H1 (cell line): ENCODE data around the gene IFIT1. TPM values are rescaled to one million over a fixed set of nuclear protein-coding genes. Genes with fewer than 3 reads are reported as not detected.

Experiments used
- CTCF ChIA-PET: fragments of 300-600 bp; sonication (Branson Sonifier 250); formaldehyde crosslinking; loops from one replicate; lab custom pipeline; 2021; ENCODE audit not compliant: partially characterized antibody; lab: Charles Lee
- POLR2A ChIA-PET: fragments of 300-600 bp; sonication (Branson Sonifier 250); formaldehyde crosslinking; loops from one replicate; lab custom pipeline; 2021; ENCODE audit warnings: inconsistent platforms; ENCODE audit not compliant: partially characterized antibody; lab: Charles Lee
- DNase-seq, 2 experiments: peaks; one replicate each; pipeline versions ENCODE4 v3.0.0 to v3.0.0-alpha.2; 2010 to 2022; ENCODE audit warnings: low spot score in 2 of 2, low read depth in 1 of 2, mixed read lengths in 1 of 2
- FAIRE-seq: peaks from 2 replicates; lab custom pipeline; 2011; peaks lifted over from hg19 to GRCh38; lab: Jason Lieb, UNC
- H2AFZ ChIP-seq: 2 replicates; pipeline ENCODE4 v1.8.1; 2012; ENCODE audit warnings: low read length, inconsistent platforms
- H2AK5ac ChIP-seq: 2 replicates; pipeline ENCODE4 v1.6.1; 2013; ENCODE audit warnings: low read depth, low read length
- H2BK120ac ChIP-seq: replicated peaks from 2 replicates; pipeline ENCODE3; 2013; ENCODE audit warnings: low read depth, low read length, inconsistent platforms
- H2BK12ac ChIP-seq: 2 replicates; pipeline ENCODE4 v1.6.1; 2013; ENCODE audit warnings: low read depth, low read length
- H2BK15ac ChIP-seq: 2 replicates; pipeline ENCODE4 v1.6.1; 2013; ENCODE audit warnings: low read length
- H2BK20ac ChIP-seq: 2 replicates; pipeline ENCODE4 v1.6.1; 2013; ENCODE audit warnings: low read length
- H2BK5ac ChIP-seq: 2 replicates; pipeline ENCODE4 v1.6.1; 2013; ENCODE audit warnings: low read depth, low read length
- H3K14ac ChIP-seq: 2 replicates; pipeline ENCODE4 v1.6.1; 2013; ENCODE audit warnings: inconsistent platforms; ENCODE audit not compliant: insufficient read length
- H3K18ac ChIP-seq: 2 replicates; pipeline ENCODE4 v1.6.1; 2013; ENCODE audit warnings: low read length; ENCODE audit errors: extremely low read depth
- H3K23ac ChIP-seq: 2 replicates; pipeline ENCODE4 v1.6.1; 2013; ENCODE audit warnings: inconsistent platforms; ENCODE audit not compliant: insufficient read length
- H3K23me2 ChIP-seq: 2 replicates; pipeline ENCODE4 v1.6.1; 2013; ENCODE audit warnings: low read depth, low read length
- H3K27ac ChIP-seq: 2 replicates; pipeline ENCODE4 v1.6.1; 2011; ENCODE audit warnings: low read depth, low read length, inconsistent platforms
- H3K27me3 ChIP-seq, 4 experiments: replicated peaks in 1 of 4; 1 replicate in 1 of 4; 2 replicates in 3 of 4; pipeline versions ENCODE4 v1.6.1 to v1.8.1; 2011 to 2013; ENCODE audit warnings: low read length in 3 of 4, mild to moderate bottlenecking in 3 of 4, inconsistent platforms in 2 of 4, mixed read lengths in 2 of 4, moderate library complexity in 1 of 4; ENCODE audit not compliant: control insufficient read depth in 3 of 4, insufficient read depth in 3 of 4; ENCODE audit errors: extremely low read depth in 1 of 4
- H3K36me3 ChIP-seq, 4 experiments: 2 replicates each; pipeline versions ENCODE4 v1.6.1 to v1.8.1; 2011 to 2013; ENCODE audit warnings: mild to moderate bottlenecking in 4 of 4, low read length in 3 of 4, moderate library complexity in 2 of 4, control low read depth in 1 of 4, inconsistent platforms in 1 of 4; ENCODE audit not compliant: insufficient read depth in 4 of 4, control insufficient read depth in 2 of 4
- H3K4ac ChIP-seq: replicated peaks from 2 replicates; pipeline ENCODE3; 2013; ENCODE audit warnings: low read length, low read depth, mixed read lengths, inconsistent platforms; ENCODE audit not compliant: insufficient read length
- H3K4me1 ChIP-seq, 4 experiments: replicated peaks in 1 of 4; 1 replicate in 1 of 4; 2 replicates in 3 of 4; pipeline versions ENCODE4 v1.6.1 to v1.8.1; 2011 to 2013; ENCODE audit warnings: low read length in 3 of 4, inconsistent platforms in 2 of 4, mixed read lengths in 1 of 4; ENCODE audit not compliant: insufficient read depth in 4 of 4, control insufficient read depth in 3 of 4
- H3K4me2 ChIP-seq, 2 experiments: 2 replicates each; pipeline versions ENCODE4 v1.6.1 to v1.8.1; 2011 to 2013; ENCODE audit warnings: low read depth in 2 of 2, low read length in 2 of 2, control low read depth in 1 of 2, inconsistent platforms in 1 of 2, mild to moderate bottlenecking in 1 of 2; ENCODE audit not compliant: insufficient read depth in 1 of 2
- H3K4me3 ChIP-seq, 4 experiments: fragments of 200-600, 300-600 bp in 1 of 4; sonication (generic), shearing (Covaris generic), sonication (Bioruptor Twin) in 1 of 4; 2 replicates each; pipeline versions ENCODE4 v1.5.1 to v1.8.1; 2011 to 2016; ENCODE audit warnings: low read length in 4 of 4, low read depth in 3 of 4, control low read depth in 2 of 4, inconsistent platforms in 2 of 4, mild to moderate bottlenecking in 2 of 4, mixed read lengths in 1 of 4, moderate library complexity in 1 of 4; ENCODE audit not compliant: insufficient read depth in 2 of 4; ENCODE audit errors: extremely low read depth in 1 of 4
- H3K56ac ChIP-seq: replicated peaks from 2 replicates; pipeline ENCODE3; 2013; ENCODE audit warnings: low read depth, mild to moderate bottlenecking, mixed read lengths, low read length, inconsistent platforms; ENCODE audit not compliant: insufficient read length
- H3K79me1 ChIP-seq: 2 replicates; pipeline ENCODE4 v1.6.1; 2013; ENCODE audit warnings: low read depth, low read length, control low read depth
- H3K79me2 ChIP-seq, 2 experiments: 2 replicates each; pipeline versions ENCODE4 v1.6.1 to v1.8.1; 2012 to 2013; ENCODE audit warnings: low read length in 2 of 2, mild to moderate bottlenecking in 2 of 2, inconsistent platforms in 1 of 2; ENCODE audit not compliant: insufficient read depth in 2 of 2, control insufficient read depth in 1 of 2
- H3K9ac ChIP-seq, 4 experiments: replicated peaks in 1 of 4; 1 replicate in 1 of 4; 2 replicates in 3 of 4; pipeline versions ENCODE4 v1.6.1 to v1.8.1; 2011 to 2013; ENCODE audit warnings: low read depth in 3 of 4, low read length in 3 of 4, control low read depth in 2 of 4, mild to moderate bottlenecking in 2 of 4, moderate library complexity in 2 of 4, inconsistent platforms in 1 of 4; ENCODE audit errors: extremely low read depth in 1 of 4
- H3K9me3 ChIP-seq, 2 experiments: 2 replicates each; pipeline versions ENCODE4 v1.6.1 to v1.8.1; 2012 to 2013; ENCODE audit warnings: mild to moderate bottlenecking in 2 of 2, moderate library complexity in 2 of 2, control low read depth in 1 of 2, inconsistent platforms in 1 of 2, low read depth in 1 of 2, low read length in 1 of 2, mixed read lengths in 1 of 2; ENCODE audit not compliant: insufficient read depth in 2 of 2
- H4K20me1 ChIP-seq, 2 experiments: replicated peaks in 1 of 2; 2 replicates each; pipeline versions ENCODE3 to v1.8.1; 2011 to 2013; ENCODE audit warnings: inconsistent platforms in 2 of 2, low read length in 2 of 2, mild to moderate bottlenecking in 1 of 2; ENCODE audit not compliant: insufficient read depth in 2 of 2, control insufficient read depth in 1 of 2
- H4K5ac ChIP-seq: 2 replicates; pipeline ENCODE4 v1.6.1; 2013; ENCODE audit warnings: low read length, low read depth, mixed read lengths, inconsistent platforms; ENCODE audit not compliant: insufficient read length
- H4K8ac ChIP-seq: 2 replicates; pipeline ENCODE4 v1.8.0; 2013; ENCODE audit warnings: mild to moderate bottlenecking, moderate library complexity, low read length, inconsistent platforms; ENCODE audit not compliant: insufficient read depth; ENCODE audit errors: extremely low read depth
- H4K91ac ChIP-seq: replicated peaks from 2 replicates; pipeline ENCODE3; 2013; ENCODE audit warnings: low read length, mixed read lengths, inconsistent platforms; ENCODE audit not compliant: insufficient read length
- BCL11A ChIP-seq, 2 experiments: IDR thresholded peaks; one replicate each; pipeline ENCODE4 v1.6.1; 2011; ENCODE audit warnings: low read depth in 2 of 2, low read length in 2 of 2, mild to moderate bottlenecking in 2 of 2
- CHD2 ChIP-seq: IDR thresholded peaks from 2 replicates; pipeline ENCODE4 v1.6.1; 2012; ENCODE audit warnings: low read length, improper control_type of control experiment
- CTBP2 ChIP-seq: IDR thresholded peaks from 2 replicates; pipeline ENCODE4 v1.7.0; 2011; ENCODE audit warnings: borderline replicate concordance, mild to moderate bottlenecking, moderate library complexity, mixed read lengths, low read length; ENCODE audit not compliant: insufficient read depth, insufficient read length
- GABPA ChIP-seq: IDR thresholded peaks from 2 replicates; pipeline ENCODE4 v1.6.1; 2011; ENCODE audit warnings: mild to moderate bottlenecking, low read length, moderate library complexity, borderline replicate concordance; ENCODE audit not compliant: insufficient read depth
- GTF2F1 ChIP-seq: IDR thresholded peaks from 2 replicates; pipeline ENCODE4 v1.6.1; 2012; ENCODE audit warnings: low read depth, low read length, improper control_type of control experiment, borderline replicate concordance
- KDM5A ChIP-seq: fragments of 200-600 bp; IDR thresholded peaks from 2 replicates; pipeline ENCODE4 v1.7.1; 2012; ENCODE audit warnings: mild to moderate bottlenecking, low read length, inconsistent platforms, mixed read lengths
- POLR2A ChIP-seq, 2 experiments: IDR thresholded peaks; 1 replicate in 1 of 2; 2 replicates in 1 of 2; pipeline ENCODE4 v1.6.1; 2011; ENCODE audit warnings: low read depth in 2 of 2, low read length in 2 of 2, mild to moderate bottlenecking in 2 of 2; ENCODE audit errors: control extremely low read depth in 1 of 2
- RBBP5 ChIP-seq: IDR thresholded peaks from 2 replicates; pipeline ENCODE4 v1.7.1; 2012; ENCODE audit warnings: low read depth, mild to moderate bottlenecking, inconsistent platforms, low read length, moderate library complexity, borderline replicate concordance
- RNF2 ChIP-seq: fragments of 200-900, 300-1000 bp; sonication (generic); IDR thresholded peaks from 2 replicates; pipeline ENCODE4 v1.7.1; 2016; ENCODE audit warnings: borderline replicate concordance, low read depth, mild to moderate bottlenecking, antibody characterized with exemption, low read length; ENCODE audit not compliant: poor library complexity, severe bottlenecking; ENCODE audit errors: missing control alignments
- RXRA ChIP-seq: IDR thresholded peaks from 2 replicates; pipeline ENCODE4 v1.6.1; 2011; ENCODE audit warnings: low read depth, mild to moderate bottlenecking, low read length, moderate library complexity; ENCODE audit not compliant: insufficient read depth
- SIX5 ChIP-seq: IDR thresholded peaks from 2 replicates; pipeline ENCODE4 v1.6.1; 2011; ENCODE audit warnings: mild to moderate bottlenecking, low read depth, low read length
- SP2 ChIP-seq: IDR thresholded peaks from 2 replicates; pipeline ENCODE4 v1.6.1; 2012; ENCODE audit warnings: mild to moderate bottlenecking, low read length, inconsistent platforms
- SUZ12 ChIP-seq: fragments of 200-600 bp; sonication (generic); IDR thresholded peaks from 2 replicates; pipeline ENCODE4 v1.6.1; 2012; ENCODE audit warnings: mild to moderate bottlenecking, inconsistent platforms, low read length, moderate library complexity, mixed read lengths
- ZNF274 ChIP-seq: IDR thresholded peaks from 2 replicates; pipeline ENCODE4 v1.7.0; 2012; ENCODE audit warnings: low read length, borderline replicate concordance; ENCODE audit errors: extremely low read depth
- WGBS, 2 experiments: shearing (Covaris generic) in 1 of 2; methylation state at CpG; one replicate each; pipeline versions ENCODE4 v1.1.6 to v1.1.7; 2013 to 2015; ENCODE audit warnings: low lambda C conversion rate in 2 of 2, mixed read lengths in 2 of 2, inconsistent platforms in 1 of 2, low coverage in 1 of 2, missing lambda C conversion rate in 1 of 2; ENCODE audit not compliant: insufficient replicate concordance in 2 of 2, insufficient coverage in 1 of 2, insufficient read length in 1 of 2; ENCODE audit errors: extremely low coverage in 1 of 2, missing lambda C conversion rate in 1 of 2; 5-methylcytosine and 5-hydroxymethylcytosine counted together
- polyA plus RNA-seq, 7 experiments: library from polyadenylated mRNA; depleted of rRNA in 3 of 7; stranded (reverse) in 5 of 7; unstranded in 2 of 7; fragments of >200 nt in 5 of 7; fragments of 200-250 nt in 2 of 7; gene quantifications; 1 replicate in 5 of 7; 2 replicates in 1 of 7; 4 replicates in 1 of 7; pipeline versions ENCODE4 v1.2.1 to v1.2.3, GENCODE V29; 2011 to 2013; ENCODE audit warnings: missing spikeins in 2 of 7, mixed read lengths in 2 of 7
- total RNA-seq: library from RNA; stranded (reverse); fragmentation: NEBNext Ultra II Directional; extraction: Animal tissue kit (Norgen Biotek cat#: 25700); gene quantifications from 2 replicates; pipeline ENCODE4 v1.2.1, GENCODE V29; 2021

The IFIT1 gene
- total and polyA plus RNA-seq, 2 of the 8 experiments (the other 6 are each of a cell fraction or from before 2014, with no cell fraction given) = 0.94 to 1.5 TPM

DNA sequence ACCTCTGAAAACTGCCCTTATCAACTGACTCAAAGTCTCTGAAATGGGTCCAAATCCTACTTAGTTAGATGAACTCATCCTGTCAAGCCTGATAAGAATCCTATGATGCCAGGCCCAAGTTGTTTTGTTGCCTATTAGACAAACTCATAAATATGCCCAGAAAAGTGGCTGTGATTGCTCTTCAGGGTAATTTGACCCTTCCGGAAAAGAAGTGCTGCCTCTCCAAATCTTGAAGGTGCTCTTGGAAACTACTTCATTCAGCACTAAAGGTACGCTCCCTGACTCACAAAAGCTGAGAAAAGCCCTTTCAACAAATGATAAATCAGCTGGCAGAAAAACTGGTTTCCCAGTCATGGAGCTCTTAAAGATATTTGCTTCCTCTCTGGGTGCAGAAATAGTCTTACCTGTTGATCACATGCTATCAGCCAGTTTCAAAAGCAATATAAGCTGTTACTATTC is 28.6 kb downstream of the IFIT1 start:
- 95% methylated on average over 2 of the region's 2 CpGs; no CpG with 5 or more reads in 1 of the 2 experiments for WGBS, 2 experiments
- H3K4me3 ChIP-seq = no peak overlapping the region
- TF ChIP-seq SUZ12 = no peak
- TF ChIP-seq SIX5 = no peak
- no peak for TF ChIP-seq ZNF274
- no peak for TF ChIP-seq BCL11A (IDR thresholded peaks at IDR 0.05; ENCODE audit: low read depth in 2 of 2, low read length in 2 of 2)
- TF ChIP-seq GABPA = no peak
- no peak for TF ChIP-seq CHD2
- TF ChIP-seq SP2 = no peak
- TF ChIP-seq RXRA = no peak
- TF ChIP-seq POLR2A (IDR thresholded peaks at IDR 0.05; ENCODE audit: control extremely low read depth in 1 of 2, low read depth in 2 of 2, low read length in 2 of 2) = no peak
- TF ChIP-seq RBBP5 = no peak
- TF ChIP-seq GTF2F1 = no peak
- TF ChIP-seq KDM5A = no peak
- TF ChIP-seq CTBP2 = no peak
- TF ChIP-seq RNF2 = no peak

More for the DNA sequence above, 28.6 kb downstream of the IFIT1 start:
- Histone ChIP-seq H2AFZ (no peak overlapping the region), H3K27me3 (peaks cover 0 to 5% (median 4%) of the 10 kb centered on the region in 4 experiments; a peak in 5 of 7 replicates), H3K14ac (no peak overlapping the region), H2AK5ac (no peak overlapping the region), H3K4ac (no peak overlapping the region), H2BK5ac (no peak overlapping the region), H2BK15ac (no peak overlapping the region), H2BK12ac (no peak overlapping the region), H3K23me2 (no peaks in the 10 kb centered on the region), H3K9ac (no peak overlapping the region), H4K20me1 (no peaks in the 10 kb centered on the region), H3K23ac (no peak overlapping the region), H3K27ac (no peak overlapping the region), H2BK20ac (no peak overlapping the region), H3K79me1 (no peaks in the 10 kb centered on the region), H3K9me3 (no peaks in the 10 kb centered on the region), H4K5ac (no peak overlapping the region), H3K4me1 (peaks cover 0 to 7% (median 2%) of the 10 kb centered on the region in 4 experiments; a peak in 4 of 7 replicates), H4K8ac (no peak overlapping the region), H3K56ac (no peak overlapping the region), H4K91ac (no peak overlapping the region), H3K18ac (no peak overlapping the region), H3K36me3 (no peaks in the 10 kb centered on the region), H3K4me2 (no peak overlapping the region), H2BK120ac (no peak overlapping the region), H3K79me2 (no peaks in the 10 kb centered on the region)
- POLR2A ChIA-PET = no interaction called here
- FAIRE-seq = no peak
- no peak for DNase-seq
- CTCF ChIA-PET = interaction anchor here (0.9 to 1.5 kb wide), 7 partner anchors 52 to 144 kb away, joined by 3 to 4 read pairs (median 3); no protein-coding TSS in a partner anchor
